Measurements from ENCODE around the gene FAM20A. TPM values are rescaled to one million over a fixed set of nuclear protein-coding genes. Genes with fewer than 3 reads are reported as not detected.

FAM20A gene
- polyA plus RNA-seq, 1 donor (not counting 4 experiments of a cell fraction or from before 2014, with no cell fraction given), result not detected

DNA sequence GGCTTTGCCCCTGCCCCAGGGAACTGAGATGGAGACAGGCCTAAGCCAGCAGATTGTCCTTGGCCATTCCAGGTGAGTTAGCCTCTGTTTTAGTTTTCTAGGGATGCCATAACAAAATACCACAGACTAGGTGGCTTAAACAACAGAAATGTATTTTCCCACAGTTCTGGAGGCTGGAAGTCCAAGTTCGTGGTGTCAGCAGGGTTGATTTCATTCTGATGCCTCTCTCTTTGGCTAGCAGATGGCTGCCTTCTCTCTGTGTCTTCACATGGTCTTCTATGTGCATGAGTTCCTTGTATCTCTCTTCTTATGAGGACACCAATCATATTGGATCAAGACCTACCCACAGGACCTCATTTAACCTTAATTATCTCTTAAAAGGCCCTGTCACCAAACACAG, 12.8 kb downstream of the FAM20A start:
- Histone ChIP-seq H3K9me3 (ENCODE audit: control insufficient read depth, low read depth, low read length) (no peaks in the 10 kb centered on the region), H2AFZ (ENCODE audit: control insufficient read depth, low read length) (no peak overlapping the region), H3K4me3 (ENCODE audit: control insufficient read depth in 2 of 3, extremely low read depth in 1 of 3, insufficient read depth in 2 of 3, low read depth in 1 of 3, low read length in 3 of 3) (no peak overlapping the region), H3K4me2 (ENCODE audit: control insufficient read depth, extremely low read depth, insufficient read depth, low read depth, low read length) (no peak overlapping the region), H3K27ac (ENCODE audit: control insufficient read depth, insufficient read depth, low read length) (no peak overlapping the region), H3K36me3 (ENCODE audit: control insufficient read depth in 2 of 2, extremely low read depth in 1 of 2, insufficient read depth in 2 of 2, low read length in 2 of 2) (no peaks in the 10 kb centered on the region), H3K9me1 (ENCODE audit: control insufficient read depth, extremely low read depth, insufficient read depth, low read length) (no peaks in the 10 kb centered on the region), H3K79me2 (ENCODE audit: control insufficient read depth, insufficient read depth, low read length) (no peaks in the 10 kb centered on the region), H3K4me1 (ENCODE audit: control insufficient read depth, extremely low read depth, insufficient read depth, low read length) (peaks cover 6% of the 10 kb centered on the region), H3K27me3 (ENCODE audit: control insufficient read depth, extremely low read depth, insufficient read depth, low read length) (no peaks in the 10 kb centered on the region), H3K9ac (ENCODE audit: control insufficient read depth, extremely low read depth, insufficient read depth, low read length) (no peak overlapping the region), H4K20me1 (ENCODE audit: control insufficient read depth, extremely low read depth, insufficient read depth, low read length) (no peaks in the 10 kb centered on the region)
- no peak for DNase-seq (ENCODE audit: low read depth, low spot score)
- no peak for FAIRE-seq
- TF ChIP-seq EZH2 (IDR thresholded peaks at IDR 0.05; ENCODE audit: low read length), result no peak
- TF ChIP-seq, protein P1, sequence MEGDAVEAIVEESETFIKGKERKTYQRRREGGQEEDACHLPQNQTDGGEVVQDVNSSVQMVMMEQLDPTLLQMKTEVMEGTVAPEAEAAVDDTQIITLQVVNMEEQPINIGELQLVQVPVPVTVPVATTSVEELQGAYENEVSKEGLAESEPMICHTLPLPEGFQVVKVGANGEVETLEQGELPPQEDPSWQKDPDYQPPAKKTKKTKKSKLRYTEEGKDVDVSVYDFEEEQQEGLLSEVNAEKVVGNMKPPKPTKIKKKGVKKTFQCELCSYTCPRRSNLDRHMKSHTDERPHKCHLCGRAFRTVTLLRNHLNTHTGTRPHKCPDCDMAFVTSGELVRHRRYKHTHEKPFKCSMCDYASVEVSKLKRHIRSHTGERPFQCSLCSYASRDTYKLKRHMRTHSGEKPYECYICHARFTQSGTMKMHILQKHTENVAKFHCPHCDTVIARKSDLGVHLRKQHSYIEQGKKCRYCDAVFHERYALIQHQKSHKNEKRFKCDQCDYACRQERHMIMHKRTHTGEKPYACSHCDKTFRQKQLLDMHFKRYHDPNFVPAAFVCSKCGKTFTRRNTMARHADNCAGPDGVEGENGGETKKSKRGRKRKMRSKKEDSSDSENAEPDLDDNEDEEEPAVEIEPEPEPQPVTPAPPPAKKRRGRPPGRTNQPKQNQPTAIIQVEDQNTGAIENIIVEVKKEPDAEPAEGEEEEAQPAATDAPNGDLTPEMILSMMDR (optimal IDR thresholded peaks at IDR 0.05 in 1 of 3, IDR thresholded peaks at IDR 0.05 in 1 of 3, conservative IDR thresholded peaks at IDR 0.05 in 1 of 3; ENCODE audit: extremely low read depth in 1 of 3, insufficient read depth in 2 of 3, low read length in 3 of 3), result no peak
- dilution Hi-C loops (cut with MboI; ENCODE audit: extremely low pct_ligation_motif_present, low sequenced_read_pairs), result no loop called here

DNA sequence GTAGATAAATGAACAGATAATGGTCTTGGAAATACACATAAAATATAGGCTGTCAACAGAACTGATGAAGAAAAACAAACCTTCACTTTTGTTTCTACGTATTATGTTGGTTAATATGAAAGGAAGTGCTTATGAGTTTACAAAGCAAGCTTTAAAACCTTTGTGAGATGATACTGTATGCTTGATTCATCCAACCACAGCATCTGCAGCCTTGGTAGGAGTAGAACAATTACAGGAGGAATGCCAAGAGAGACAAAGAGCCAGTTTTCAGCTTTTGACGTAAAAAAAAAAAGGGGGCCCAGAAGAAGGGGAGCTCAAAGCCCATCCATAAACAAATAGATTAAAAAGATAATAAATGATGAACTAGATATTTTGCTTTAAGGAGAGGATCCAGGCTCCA, 13.3 kb downstream of the FAM20A start:
- no peaks in the 10 kb centered on the region for H3K9me3 ChIP-seq (ENCODE audit: control insufficient read depth, low read depth, low read length)
- no peak overlapping the region for H3K4me2 ChIP-seq (ENCODE audit: control insufficient read depth, extremely low read depth, insufficient read depth, low read depth, low read length)
- H3K27ac ChIP-seq (ENCODE audit: control insufficient read depth, insufficient read depth, low read length), result no peak overlapping the region
- H3K9me1 ChIP-seq (ENCODE audit: control insufficient read depth, extremely low read depth, insufficient read depth, low read length), result no peaks in the 10 kb centered on the region
- no peak overlapping the region for H3K9ac ChIP-seq (ENCODE audit: control insufficient read depth, extremely low read depth, insufficient read depth, low read length)
- H3K27me3 ChIP-seq (ENCODE audit: control insufficient read depth, extremely low read depth, insufficient read depth, low read length), result no peaks in the 10 kb centered on the region
- H3K4me3 ChIP-seq (ENCODE audit: control insufficient read depth in 2 of 3, extremely low read depth in 1 of 3, insufficient read depth in 2 of 3, low read depth in 1 of 3, low read length in 3 of 3), result no peak overlapping the region
- FAIRE-seq, result no peak
- H2AFZ ChIP-seq (ENCODE audit: control insufficient read depth, low read length), result no peak overlapping the region
- dilution Hi-C loops (cut with MboI; ENCODE audit: extremely low pct_ligation_motif_present, low sequenced_read_pairs), result no loop called here
- H3K79me2 ChIP-seq (ENCODE audit: control insufficient read depth, insufficient read depth, low read length), result no peaks in the 10 kb centered on the region
- no peak for DNase-seq (ENCODE audit: low read depth, low spot score)
- TF ChIP-seq, protein P1 (optimal IDR thresholded peaks at IDR 0.05 in 1 of 3, IDR thresholded peaks at IDR 0.05 in 1 of 3, conservative IDR thresholded peaks at IDR 0.05 in 1 of 3; ENCODE audit: extremely low read depth in 1 of 3, insufficient read depth in 2 of 3, low read length in 3 of 3), result no peak
- no peak for TF ChIP-seq EZH2 (IDR thresholded peaks at IDR 0.05; ENCODE audit: low read length)
- no peaks in the 10 kb centered on the region for H4K20me1 ChIP-seq (ENCODE audit: control insufficient read depth, extremely low read depth, insufficient read depth, low read length)
- H3K4me1 ChIP-seq (ENCODE audit: control insufficient read depth, extremely low read depth, insufficient read depth, low read length), result peaks cover 6% of the 10 kb centered on the region
- H3K36me3 ChIP-seq (ENCODE audit: control insufficient read depth in 2 of 2, extremely low read depth in 1 of 2, insufficient read depth in 2 of 2, low read length in 2 of 2), result no peaks in the 10 kb centered on the region

Data from keratinocyte (primary cell).